ENCODE measurements around the gene OR51M1.

Gene OR51M1

DNA sequence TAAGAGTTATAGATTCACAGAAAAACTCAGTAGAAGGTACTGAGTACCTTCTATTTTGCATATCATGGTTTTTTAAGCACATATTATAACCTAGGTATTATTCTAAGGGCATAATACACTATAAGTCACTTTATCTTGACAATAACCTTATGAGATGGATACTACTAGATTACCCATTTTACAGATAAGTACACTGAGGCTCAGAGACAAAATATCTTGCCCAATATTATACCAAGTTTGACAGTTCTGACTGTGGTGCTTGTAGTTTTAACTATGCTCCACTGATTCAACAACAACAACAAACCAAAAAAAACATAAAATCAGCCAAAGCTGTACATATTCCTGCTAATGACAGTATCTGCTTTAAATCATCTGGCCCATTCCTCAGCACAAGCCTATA, 10.5 kb downstream of the OR51M1 start:
- no peak for DNase-seq

- no peak for DNase-seq
These were observed 15.3 kb downstream of the OR51M1 start for GRCh38 chr11:5398936-5399335.

DNA sequence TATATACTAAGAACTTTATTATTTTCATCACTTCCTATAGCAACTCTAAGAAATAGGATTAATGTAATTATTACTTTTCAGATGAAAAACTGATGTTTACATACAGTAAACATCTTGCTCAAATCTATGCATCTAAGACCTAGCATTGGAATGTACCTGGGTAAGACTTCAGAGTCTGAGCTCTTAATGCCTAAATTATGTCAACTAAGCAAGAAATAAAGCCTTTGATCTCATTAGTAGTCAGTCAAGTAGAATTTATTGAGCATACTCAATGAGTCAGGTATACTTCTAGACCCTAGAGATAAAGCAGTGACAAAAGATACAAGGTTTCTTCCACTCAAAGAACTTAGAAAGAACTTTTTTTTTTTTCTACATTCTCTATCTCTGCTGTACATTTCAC, 21.6 kb downstream of the OR51M1 start:
- DNase-seq, result no peak

- DNase-seq, result no peak
These were observed 37.4 kb downstream of the OR51M1 start for GRCh38 chr11:5420993-5421392.

GRCh38 chr11:5421811-5422210, 38.2 kb downstream of the OR51M1 start, which contains the start of gene OR51Q1:
Gene OR51Q1, plus strand, starts transcription at chr11:5422111. Its CDS starts 90 bp downstream, at chr11:5422201.
- DNase-seq, result no peak

DNA sequence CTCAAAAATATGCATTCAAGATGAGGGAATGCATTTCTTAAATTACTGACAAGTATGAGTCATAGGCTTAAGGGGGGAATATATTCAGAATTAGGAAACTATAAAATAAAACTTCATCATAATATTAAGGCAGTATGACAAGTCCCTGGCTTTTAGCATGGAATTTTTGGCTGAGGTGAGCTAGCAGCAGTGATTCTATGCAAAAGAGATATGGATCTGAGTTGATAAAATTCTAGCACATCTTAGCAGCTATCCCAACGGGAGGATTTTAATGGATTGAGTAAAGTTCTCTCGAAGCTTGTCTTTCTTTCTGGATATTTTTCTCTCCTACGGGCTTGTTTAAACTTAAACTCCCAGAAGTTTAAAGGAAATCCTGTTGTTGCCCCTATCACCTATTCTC, 39.5 kb downstream of the OR51M1 start:
- no peak for DNase-seq

DNA sequence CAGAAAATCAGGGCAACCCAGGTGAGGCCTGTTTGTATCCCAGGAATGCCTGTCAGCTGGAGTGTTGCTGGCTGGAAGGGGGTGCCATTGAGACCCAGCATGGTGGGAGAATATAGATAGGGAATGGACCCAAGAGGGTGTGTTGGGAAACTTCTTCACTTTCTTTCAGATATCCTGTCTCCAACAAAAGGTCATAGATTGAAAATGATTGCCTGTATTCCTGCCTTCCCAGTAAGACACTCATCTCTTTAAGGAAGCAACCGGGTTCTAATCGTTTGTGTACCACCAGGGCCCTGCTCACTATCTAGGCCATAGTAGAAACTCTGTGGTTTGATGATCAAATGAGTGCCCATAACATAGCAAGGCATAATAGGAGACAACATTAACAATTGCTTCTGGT, 57.8 kb downstream of the OR51M1 start, which contains the start of gene OR51I1:
TSS of gene OR51I1 (minus strand) at position 101 of the 400 bp plus-strand sequence. CDS start at position 101, 0 bp downstream.
- no peak for DNase-seq
